Measurements from ENCODE around the gene RTL1.

Gene RTL1

DNA sequence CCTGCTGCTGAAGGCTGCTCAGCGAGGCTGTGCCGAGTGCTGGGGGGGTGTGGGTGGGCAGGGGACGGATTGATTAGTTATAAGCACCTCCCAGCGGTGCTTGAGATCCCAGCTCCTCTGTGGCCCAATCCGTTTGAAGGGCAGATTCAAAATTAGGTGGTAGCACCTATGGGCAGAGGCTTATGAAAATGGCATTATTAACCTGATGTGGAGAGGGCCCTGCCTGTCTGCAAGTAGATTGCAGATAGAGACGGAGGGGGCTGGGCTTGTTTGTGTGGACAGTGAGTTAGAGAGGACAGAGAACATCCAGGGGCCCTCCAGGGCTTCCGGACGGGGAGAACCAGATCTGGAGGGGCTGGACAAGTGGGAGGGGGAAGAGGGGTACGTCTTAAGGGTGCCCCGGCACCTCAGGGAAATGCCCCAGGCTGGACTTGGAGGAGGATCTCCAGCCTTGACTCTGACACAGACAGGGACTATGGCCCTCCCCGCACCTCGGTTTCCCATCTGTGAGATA, at the start of gene RTL1:
Gene RTL1, minus strand, starts transcription at position 51 of the 514 bp plus-strand sequence. CDS start 18,934 bp downstream, outside the sequence.
- DNase-seq (ENCODE audit: low spot score) = no peak

DNA sequence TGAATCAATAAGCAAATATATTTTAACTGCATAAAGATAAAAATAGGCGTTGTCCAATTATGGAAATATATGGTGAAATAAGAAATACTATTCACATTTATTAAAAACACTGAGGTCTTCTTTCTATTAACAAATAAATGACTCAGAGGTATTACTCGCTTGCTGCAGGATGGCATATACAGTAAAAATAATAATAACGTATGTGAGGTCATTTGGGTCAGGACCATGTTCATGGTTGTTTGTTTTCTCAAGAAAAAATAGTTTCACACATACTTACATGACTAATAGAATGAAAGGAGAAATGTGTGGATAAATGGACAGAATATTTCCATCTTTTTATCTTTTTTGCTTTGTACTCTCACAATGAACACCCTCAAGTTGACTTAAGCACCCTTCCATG, 46.5 kb upstream of the RTL1 start:
- no peak for DNase-seq (ENCODE audit: low spot score)

DNA sequence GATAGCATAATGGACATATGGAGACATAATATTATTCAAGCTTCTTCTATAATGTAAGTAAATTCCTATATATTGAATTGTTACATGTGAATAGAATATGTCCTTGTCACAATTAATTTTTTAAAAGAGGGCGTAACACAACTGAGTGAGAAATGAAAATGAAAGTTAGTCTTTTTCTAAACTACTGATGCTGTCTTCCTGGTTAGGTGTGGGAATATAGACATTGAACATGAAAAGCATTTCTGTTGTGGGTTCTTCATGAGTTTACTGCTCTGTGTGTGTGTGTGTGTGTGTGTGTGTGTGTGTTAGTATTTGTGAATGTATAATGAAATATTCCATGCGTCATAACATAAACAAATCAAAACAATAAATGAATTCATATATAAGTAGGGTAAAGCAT, 40.5 kb upstream of the RTL1 start:
- no peak for DNase-seq (ENCODE audit: low spot score)

DNA sequence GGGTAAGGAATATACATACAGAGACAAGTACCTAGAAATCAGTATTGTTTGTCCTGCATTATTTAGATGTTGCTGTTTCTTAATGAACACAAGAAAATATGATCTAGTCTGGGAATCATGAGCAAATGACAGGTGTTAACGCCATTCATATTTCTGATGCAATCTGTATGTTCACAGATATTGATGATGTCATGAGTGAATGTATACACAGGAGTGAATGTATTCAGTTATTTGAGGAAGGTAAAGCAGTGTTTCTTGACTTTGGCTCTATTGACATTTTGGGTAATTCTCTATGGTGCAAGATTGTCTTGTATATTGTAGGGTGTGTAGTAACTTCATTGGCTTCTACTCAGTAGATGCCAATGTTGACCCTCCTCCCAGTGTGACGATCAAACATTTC, 26.7 kb upstream of the RTL1 start:
- no peak for DNase-seq (ENCODE audit: low spot score)

DNA sequence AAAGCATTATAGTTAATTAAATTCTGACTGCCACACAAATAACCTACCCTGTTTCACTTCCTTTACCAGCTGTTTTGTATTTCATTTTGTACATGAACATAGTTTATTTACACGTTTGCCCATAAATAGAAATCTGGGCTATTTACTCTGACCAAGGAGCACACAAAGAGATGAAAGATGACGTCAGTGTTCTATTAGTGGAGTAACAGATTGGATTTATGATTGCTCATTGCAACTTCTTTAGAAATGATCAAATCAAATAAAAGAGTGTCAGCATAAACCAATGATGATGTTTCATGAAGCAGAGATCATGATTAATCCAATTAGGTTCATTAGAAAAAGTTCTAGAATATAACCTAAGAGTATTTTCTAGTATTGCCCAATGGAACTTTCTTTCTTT, 12.0 kb upstream of the RTL1 start:
- DNase-seq (ENCODE audit: low spot score) = no peak

DNA sequence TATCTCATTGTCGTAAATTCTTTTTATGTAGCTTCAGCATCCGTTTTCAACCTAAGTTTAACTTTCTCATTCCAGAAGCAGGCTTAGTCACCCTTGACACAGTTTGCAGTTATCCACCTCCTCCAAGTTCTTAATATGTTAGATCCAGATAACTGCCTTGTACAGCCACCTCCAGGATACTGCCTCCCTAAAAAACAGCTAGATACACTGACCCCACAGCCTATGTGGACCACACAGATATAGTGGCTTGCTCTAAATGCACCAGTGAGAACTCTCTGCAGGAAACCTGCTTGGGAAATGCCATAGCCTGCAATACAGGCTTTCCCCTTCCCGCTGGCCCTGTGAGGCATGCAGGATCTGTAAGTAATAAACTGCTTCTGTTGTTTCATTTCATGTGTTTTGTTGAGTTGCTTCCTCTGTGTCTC, 11.1 kb upstream of the RTL1 start:
- DNase-seq (ENCODE audit: low spot score) = no peak

DNA sequence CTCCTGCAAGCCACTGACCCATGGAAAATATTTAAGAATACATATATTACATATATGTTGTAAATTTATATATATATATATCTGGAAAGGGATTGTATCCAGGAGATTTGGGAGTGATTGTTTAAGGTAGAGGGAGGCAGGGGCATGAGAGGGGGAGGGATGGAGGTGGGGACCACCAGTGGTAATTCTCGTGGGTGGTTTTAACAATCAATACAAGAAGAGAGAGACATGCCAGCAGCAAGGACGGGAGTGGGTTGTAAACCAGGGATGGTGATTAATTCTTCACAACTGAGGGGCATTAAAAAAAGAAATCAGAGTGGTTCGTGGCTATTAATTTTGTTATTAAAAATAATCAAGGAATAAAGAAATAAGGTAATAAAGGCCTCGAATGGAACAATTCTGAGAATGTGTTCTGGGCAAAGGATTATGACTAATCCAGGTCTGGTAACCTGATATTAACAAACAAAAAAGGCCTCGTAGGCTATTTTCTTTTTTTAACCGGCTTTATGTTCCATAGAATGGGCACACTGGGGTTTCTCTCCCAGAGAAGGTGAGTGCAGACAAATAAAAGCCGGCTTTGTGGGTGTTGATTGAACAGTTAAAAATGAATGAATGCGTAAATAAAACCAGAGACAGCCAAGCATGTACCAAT, 8.3 kb upstream of the RTL1 start:
- no peak for DNase-seq (ENCODE audit: low spot score)

DNA sequence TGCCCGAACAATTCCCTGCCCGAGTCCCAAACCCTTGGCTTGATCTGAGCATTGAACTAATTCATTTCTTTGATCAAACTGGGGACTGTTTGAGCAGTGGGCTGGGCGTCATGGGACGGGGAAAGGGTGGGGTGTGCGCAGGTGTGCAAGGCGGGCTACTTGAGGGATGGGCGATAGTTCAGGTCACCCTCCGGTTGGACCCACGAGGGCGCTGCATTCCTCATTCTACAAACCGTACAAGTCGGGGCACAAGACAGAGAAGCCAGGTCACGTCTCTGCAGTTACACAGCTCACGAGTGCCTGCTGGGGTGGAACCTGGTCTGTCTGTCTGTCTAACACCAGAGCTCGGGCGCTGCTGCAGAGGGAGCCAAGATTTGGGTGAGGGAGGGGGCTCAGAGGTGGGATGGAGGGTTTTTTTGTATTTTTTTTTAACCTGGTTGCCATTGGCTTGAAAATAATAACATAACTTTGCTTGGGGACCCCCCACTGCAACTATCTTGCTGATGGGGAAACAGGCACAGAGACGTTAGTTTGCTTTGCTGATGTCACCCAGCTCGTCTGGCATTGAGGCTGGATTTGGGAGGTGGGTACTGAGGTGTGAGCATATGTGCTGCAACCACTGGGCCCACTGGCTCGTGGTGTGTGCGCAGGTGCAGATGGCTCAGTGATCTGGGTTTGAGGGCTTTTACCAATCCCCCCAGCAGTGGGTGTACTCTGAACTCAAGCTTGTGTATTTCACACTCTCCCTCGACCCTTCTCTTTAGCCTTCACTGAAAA, 7.6 kb upstream of the RTL1 start:
- no peak for DNase-seq (ENCODE audit: low spot score)

DNA sequence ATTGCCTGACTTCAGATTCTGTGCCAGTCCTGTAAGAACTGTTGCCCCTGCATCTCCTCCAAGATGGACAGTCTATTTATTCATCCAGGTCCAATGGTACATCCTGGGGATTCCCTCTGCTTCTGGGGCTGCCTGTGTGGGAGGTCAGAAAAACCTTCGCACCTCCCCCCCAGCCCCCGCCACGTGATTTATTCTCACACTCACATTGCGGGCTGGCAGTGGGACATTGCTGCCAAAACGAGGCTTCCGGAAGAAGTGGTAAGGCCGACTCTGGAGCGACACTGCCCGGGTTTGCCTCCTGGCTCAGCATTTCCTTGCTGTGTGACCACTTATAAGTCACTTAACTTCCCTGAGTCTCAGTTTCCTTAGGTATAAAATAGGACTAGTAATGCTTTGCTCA, 5.9 kb upstream of the RTL1 start:
- no peak for DNase-seq (ENCODE audit: low spot score)

DNA sequence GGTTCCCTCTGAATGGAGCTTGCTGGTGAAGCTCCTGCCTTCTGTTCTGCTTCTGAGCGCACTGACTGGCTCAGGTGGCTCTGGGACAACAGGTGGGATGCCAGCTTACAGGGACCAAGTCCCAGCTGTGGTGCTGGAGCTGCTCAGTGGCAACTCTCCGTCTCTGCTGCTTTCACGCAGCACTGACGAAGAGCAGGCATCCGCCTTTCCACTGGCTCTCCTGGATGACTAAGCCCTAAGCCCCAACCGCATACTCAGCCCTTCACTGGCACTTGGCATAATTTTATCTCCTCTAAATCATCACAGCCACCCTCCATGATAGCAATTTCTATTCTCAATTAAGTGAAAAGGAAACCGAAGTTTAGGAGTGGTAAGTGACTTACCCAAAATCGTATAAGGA, 3.7 kb upstream of the RTL1 start:
- DNase-seq (ENCODE audit: low spot score) = no peak

DNA sequence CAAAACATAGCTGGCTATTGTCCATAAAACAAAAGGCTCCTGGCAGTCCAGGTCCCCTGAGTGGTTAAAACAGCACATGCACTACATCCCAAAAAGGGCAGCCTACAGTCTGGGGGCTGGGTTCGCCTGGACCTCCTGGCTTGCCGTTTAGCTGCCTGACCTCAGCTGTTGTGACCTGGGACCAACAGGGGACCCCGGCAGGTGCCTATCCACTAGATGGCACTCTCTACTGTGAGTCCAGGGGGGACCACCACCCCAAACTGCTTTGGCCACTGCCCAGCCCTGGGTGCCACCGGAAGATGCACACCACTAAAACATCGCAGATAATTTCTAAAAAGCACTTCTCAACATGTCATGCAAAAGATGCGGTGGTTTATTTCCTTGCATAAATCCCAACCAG, 2.9 kb upstream of the RTL1 start:
- DNase-seq (ENCODE audit: low spot score) = no peak

DNA sequence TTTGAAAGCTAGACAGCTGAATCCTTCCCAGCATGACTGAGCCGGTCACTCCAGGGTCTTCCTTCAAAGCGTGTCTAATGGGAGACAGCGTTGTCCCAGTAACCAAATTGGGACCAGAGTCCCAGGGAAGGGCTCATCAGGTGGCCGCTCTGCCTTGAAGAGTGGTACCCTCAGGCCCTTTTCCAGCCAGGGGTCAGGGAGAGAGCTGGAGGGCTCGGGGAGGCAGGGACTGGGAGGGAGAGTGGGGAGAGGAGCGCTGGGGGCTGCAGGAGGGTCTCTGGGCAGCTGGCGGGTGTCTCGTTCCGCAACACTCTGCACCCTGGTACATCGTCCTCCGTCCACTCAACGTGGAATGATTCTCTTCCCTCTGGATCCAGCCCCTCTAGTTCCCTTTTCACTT, 1.6 kb upstream of the RTL1 start:
- DNase-seq (ENCODE audit: low spot score) = no peak

DNA sequence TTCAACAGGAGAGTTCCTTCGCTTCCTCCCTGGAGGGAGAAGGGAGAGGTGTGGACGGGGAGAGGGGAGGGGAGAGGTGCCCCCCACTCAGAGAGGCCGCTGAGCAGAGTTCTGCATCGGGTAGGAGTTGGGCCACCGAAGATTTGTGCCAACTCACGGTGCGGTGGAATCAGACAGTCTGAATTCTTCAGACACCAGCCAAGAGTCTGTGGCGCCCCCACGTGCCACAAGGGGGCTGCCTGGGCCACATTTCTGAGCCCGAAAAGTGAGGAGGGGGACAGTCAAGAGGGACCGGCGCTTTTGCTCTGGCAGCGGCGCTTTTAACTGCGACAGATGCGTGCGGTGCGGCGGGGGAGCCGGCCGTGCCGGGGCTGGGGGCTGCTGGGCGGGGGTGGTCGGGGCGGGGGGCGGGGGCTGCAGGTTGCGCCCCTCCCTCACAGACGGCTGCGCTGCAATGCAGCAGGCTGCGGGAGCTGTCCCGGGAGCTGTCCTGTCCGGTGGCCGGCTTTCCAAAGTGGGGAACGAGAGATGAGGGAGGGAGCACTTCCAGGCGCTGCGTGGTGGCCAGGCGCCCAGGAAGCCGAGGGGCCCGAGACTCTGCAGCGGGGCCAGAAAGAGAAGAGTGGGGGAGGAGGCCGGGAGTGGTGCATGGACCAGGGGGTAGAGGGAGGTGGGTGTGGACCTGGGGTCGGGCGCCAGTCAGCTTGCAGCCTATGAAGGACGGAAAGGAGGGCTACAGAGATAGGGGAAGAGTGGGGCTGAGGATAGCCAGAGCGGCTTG, 975 bp upstream of the RTL1 start:
- DNase-seq (ENCODE audit: low spot score) = no peak

DNA sequence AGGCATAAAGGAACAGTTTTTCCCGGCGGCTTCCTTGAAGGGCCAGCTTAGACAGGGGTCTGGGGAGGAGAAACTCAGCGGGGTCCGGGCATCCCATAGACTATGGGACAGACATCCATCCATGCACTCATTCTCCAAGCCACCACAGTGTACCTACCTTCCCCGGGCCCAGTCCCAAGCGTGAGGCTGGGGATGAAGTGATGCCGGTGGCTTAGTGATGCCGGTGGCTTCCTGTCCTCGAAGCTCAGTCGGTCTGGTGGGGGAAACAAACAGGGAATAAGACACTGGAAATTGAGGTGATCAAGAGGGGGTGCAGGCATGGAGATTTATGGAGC, 421 bp downstream of the RTL1 start:
- no peak for DNase-seq (ENCODE audit: low spot score)

DNA sequence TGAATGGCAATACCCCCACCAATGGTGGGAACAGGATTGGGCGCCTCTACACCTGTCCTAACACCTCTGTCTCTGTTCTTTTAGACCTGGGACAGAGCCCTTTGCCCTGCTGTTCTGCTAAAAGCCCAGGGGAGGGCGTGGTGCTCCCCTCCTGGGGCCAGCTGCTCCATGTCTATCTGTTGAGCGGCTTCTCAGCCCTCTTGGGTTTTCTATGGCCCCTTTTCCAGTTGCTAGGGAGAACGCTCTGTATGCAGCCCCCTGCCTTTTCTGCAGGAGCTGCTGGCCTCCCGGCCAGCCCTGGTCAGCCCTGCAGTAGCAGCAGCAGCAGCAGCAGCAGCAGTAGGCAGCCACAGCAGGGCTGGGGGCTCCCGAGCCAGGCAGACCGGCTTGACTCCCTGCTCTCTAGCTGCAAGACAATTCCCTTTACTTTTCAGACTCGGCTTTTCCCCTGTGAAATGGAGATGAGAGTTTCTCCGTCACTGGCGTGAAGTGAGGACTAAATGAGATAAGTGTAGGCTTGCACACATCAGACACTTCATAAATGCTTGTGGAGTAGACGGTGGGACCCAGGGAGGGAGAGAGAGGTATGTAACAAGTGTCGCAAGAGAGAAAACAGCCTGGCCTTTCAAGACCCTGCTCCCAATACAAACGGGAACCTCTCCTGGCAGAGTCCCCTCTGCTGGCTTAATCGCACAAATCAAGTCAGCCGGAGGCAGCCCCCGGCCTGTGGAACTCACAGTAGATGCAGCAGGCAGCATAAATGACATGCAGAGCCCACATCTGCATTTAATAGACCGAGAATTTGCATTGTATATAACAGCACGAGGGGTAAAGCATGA, 1.0 kb downstream of the RTL1 start:
- no peak for DNase-seq (ENCODE audit: low spot score)

DNA sequence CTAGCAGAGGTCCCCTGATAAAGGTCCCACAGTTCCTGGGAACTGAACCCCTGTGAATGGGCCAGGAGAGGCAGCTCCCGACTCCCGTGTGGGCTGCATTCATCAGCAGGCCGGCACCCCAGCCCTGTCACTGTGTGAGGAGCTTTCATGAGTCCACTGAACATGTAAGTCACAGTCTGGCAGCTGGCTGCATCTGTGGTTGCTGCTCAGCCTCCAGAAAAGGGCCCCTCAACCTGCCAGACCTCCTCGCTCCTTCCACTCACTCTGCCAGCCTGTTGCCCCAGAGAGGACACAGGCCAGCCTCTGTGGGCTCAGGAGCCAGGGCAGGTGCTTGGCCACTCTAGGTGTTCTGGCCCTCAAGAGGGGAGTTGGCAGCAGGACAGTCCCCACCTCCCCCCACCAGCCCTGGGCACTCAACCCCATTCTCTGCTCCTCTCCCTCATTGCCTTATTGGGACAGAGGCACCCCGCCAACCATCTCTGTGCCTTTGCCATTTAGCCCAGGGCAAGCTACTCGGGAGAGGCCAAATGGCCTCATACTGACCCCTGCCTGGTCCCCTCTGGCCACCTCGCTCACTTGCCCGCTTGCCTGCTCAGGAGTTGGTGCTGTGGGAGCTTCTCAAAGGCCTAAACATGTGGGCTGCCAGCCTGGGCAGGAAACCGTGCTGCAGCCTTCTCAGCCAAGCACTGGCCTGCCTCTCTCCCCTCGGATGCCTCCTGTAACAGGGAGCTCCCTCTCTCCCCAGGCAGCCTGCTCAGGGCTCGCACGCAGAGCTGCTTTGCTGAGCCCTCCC, 1.9 kb downstream of the RTL1 start:
- no peak for DNase-seq (ENCODE audit: low spot score)

DNA sequence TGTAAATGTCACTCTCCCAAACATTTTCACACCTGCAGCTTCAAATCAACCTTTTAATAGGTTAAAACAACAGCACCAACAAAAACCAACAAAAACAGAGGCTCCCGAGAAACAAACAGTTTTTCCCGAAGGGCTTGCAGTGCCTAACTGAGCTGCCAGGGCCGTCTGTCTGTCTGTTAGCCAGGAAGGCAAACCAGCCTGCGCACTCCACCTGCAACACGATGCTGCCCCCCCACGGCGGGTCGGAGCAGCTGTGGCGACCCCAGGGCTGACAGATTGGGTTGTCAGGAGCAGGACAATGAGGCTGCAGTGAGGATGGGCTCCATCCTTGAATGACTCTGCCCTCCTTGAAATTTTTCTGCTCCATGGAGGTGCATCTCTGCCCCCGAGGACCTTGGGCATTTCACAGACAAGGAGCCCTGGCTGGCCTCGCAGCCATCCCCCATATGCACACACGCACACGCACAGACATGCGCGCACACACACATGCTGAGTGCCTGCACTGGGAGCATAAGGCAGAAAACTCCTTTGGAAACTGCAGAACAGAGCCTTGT, 2.6 kb downstream of the RTL1 start:
- no peak for DNase-seq (ENCODE audit: low spot score)

DNA sequence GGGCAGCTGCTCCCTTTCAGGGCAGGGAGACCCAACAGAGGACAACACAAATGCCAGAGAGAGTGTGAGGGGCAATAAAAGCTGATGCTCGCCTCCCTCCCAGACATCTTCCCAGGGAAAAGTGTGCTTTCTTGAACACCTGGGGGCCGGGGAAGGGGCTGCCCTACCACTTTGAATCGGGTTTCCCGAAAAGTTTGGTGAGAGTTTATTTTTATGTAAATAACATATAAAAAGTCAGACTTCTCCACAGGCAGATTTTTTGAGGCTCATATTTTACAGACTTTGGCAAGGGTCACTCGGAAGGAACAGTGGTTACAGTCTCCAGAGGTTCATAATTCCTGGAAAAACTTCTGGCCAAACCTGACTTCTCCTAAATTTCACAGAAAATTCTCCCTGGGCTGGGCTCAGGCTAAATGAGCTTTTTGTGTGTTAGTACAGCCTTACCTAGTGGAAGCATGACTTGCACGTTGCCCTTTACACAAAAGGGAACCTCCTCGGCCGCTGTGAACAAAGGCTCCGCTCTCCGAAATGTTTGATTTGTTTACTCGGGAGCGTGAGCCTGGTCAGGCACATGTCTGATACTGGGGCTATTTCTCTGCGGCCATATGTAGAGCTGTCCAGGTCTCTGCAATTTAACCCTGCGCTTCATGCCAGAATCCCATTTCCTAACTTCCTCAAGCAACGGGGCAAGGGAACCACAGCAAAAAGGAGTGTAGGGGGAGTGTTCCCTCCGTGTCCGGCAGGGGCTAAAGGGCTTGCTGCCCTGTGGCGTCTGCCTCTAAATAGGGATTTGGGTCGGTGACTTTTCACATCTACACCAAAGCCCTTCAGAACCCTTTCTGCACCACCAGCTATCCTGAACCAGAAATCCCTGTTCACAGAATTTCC, 3.4 kb downstream of the RTL1 start:
- no peak for DNase-seq (ENCODE audit: low spot score)

DNA sequence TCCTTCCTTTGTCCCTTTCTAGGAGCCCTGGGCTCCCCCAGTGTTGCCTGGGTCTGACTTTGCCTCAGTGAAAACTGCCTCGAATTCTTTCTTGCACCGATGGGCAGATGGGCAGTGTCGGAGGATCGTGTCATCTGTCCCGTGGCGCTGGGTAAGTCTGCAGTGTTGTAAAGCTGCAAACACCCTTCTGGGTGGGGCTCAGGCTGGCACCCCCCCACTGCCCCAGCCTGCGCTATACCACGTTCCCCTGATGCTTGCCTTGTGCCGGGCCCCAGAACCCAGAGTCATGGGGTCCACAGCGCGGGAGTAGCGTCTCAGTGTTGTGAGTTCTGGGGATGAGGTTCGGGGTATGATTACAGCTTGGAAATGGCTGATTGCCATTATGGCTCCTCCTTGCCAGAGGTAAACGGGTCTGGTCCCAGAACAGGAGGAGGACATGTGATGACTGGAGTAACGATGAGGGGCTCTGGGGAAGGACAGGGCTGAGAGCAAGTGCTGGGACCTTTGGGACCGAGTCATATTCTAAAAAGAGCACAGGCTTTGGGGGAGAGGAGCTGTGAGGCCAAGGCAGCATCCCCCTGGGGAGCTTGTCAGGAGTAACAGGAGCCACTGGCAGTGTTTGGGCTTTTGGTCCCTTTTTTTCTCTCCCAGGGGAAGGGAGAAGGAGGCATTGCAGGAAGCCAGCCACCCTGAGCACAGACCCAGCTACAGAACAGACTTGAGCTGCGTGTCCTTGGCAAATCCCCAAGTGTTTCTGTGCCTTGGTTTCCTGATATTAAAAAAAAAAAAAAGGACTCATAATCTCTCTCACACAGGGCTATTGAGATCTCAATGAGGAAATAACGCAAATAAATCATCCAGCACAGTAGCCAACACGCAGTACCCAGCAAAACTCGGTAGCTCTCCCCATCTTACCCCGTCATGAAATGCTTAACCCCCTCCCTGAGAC, 4.3 kb downstream of the RTL1 start:
- no peak for DNase-seq (ENCODE audit: low spot score)
